Neural cell (in vitro differentiated cells): Measurements from ENCODE around the gene KCNQ5. TPM values are rescaled to one million over a fixed set of nuclear protein-coding genes. Genes with fewer than 3 reads are reported as not detected.

ENCODE experiments used
- H2AFZ ChIP-seq: fragments of 200-600, 300-800 bp; sonication (generic), shearing (Covaris generic); 2 replicates; pipeline ENCODE4 v1.6.0; 2014; ENCODE audit warnings: low read depth, mild to moderate bottlenecking, antibody characterized with exemption, low read length, moderate library complexity
- H3F3A ChIP-seq: fragments of 200-600 bp; shearing (Covaris generic); 2 replicates; pipeline ENCODE4 v1.6.1; 2016; ENCODE audit warnings: mild to moderate bottlenecking, moderate library complexity, mixed read lengths, antibody characterized with exemption, low read length; ENCODE audit not compliant: insufficient read depth, poor library complexity, severe bottlenecking
- H3K27ac ChIP-seq: fragments of 200-600, 300-800 bp; sonication (generic), shearing (Covaris generic); 2 replicates; pipeline ENCODE4 v1.5.1; 2014; ENCODE audit warnings: mild to moderate bottlenecking, low read length, moderate library complexity
- H3K27me3 ChIP-seq: fragments of 300-800, 200-600 bp; sonication (generic), shearing (Covaris generic); 2 replicates; pipeline ENCODE4 v1.6.0; 2014; ENCODE audit warnings: mild to moderate bottlenecking, low read depth, low read length, moderate library complexity; ENCODE audit not compliant: insufficient read depth
- H3K36me3 ChIP-seq: fragments of 300-800, 200-600 bp; sonication (generic), shearing (Covaris generic); 2 replicates; pipeline ENCODE4 v1.5.1; 2014; ENCODE audit warnings: mild to moderate bottlenecking, antibody characterized with exemption, low read length, moderate library complexity; ENCODE audit not compliant: insufficient read depth
- H3K4me2 ChIP-seq: fragments of 300-800, 200-600 bp; sonication (generic), shearing (Covaris generic); 2 replicates; pipeline ENCODE4 v1.6.0; 2014; ENCODE audit warnings: mild to moderate bottlenecking, low read length
- H3K4me3 ChIP-seq: fragments of 300-800, 200-600 bp; sonication (generic), shearing (Covaris generic); 2 replicates; pipeline ENCODE4 v1.5.1; 2014; ENCODE audit warnings: mild to moderate bottlenecking, low read length, moderate library complexity
- H3K79me2 ChIP-seq: fragments of 200-600 bp; shearing (Covaris generic); replicated peaks from 2 replicates; pipeline ENCODE4 v1.6.0; 2014; ENCODE audit warnings: mild to moderate bottlenecking, low read length, moderate library complexity; ENCODE audit not compliant: insufficient read depth
- H3K9ac ChIP-seq: fragments of 300-800, 200-600 bp; sonication (generic), shearing (Covaris generic); 2 replicates; pipeline ENCODE4 v1.6.1; 2016; ENCODE audit warnings: mild to moderate bottlenecking, low read length, mixed read lengths
- H3K9me2 ChIP-seq: fragments of 200-600 bp; shearing (Covaris generic); 2 replicates; pipeline ENCODE4 v1.6.1; 2016; ENCODE audit warnings: mild to moderate bottlenecking, low read length, mixed read lengths; ENCODE audit not compliant: insufficient read depth
- H3K9me3 ChIP-seq: fragments of 200-600, 300-800 bp; sonication (generic), shearing (Covaris generic); 2 replicates; pipeline ENCODE4 v1.6.1; 2016; ENCODE audit warnings: mild to moderate bottlenecking, mixed run types, low read length, moderate library complexity, mixed read lengths
- H4K20me1 ChIP-seq: fragments of 200-600 bp; shearing (Covaris generic); 2 replicates; pipeline ENCODE4 v1.6.1; 2016; ENCODE audit warnings: mild to moderate bottlenecking, mixed run types; ENCODE audit not compliant: insufficient read depth
- EP300 ChIP-seq: fragments of 450-650 bp; conservative IDR thresholded peaks from 2 replicates; pipeline ENCODE4 v1.6.1; 2014; ENCODE audit warnings: antibody characterized with exemption, mild to moderate bottlenecking, moderate library complexity; ENCODE audit not compliant: poor library complexity, severe bottlenecking
- EZH2 ChIP-seq: fragments of 200-600, 300-800 bp; shearing (Covaris generic), sonication (generic); IDR thresholded peaks from 2 replicates; pipeline ENCODE4 v1.6.1; 2014; ENCODE audit warnings: antibody characterized with exemption, low read length, borderline replicate concordance, mild to moderate bottlenecking; ENCODE audit not compliant: insufficient read depth, poor library complexity, severe bottlenecking
- MXI1 ChIP-seq: fragments of 450-650 bp; conservative IDR thresholded peaks from 2 replicates; pipeline ENCODE4 v1.6.1; 2014; ENCODE audit warnings: antibody characterized with exemption, mild to moderate bottlenecking; ENCODE audit not compliant: poor library complexity, severe bottlenecking
- POLR2AphosphoS5 ChIP-seq: IDR thresholded peaks from 2 replicates; pipeline ENCODE4 v1.6.1; 2012
- RAD21 ChIP-seq: fragments of 450-650 bp; conservative IDR thresholded peaks from 2 replicates; pipeline ENCODE4 v1.6.1; 2014; ENCODE audit warnings: antibody characterized with exemption, mild to moderate bottlenecking, moderate library complexity
- SMC3 ChIP-seq: fragments of 450-650 bp; conservative IDR thresholded peaks from 2 replicates; pipeline ENCODE4 v1.6.1; 2014; ENCODE audit warnings: antibody characterized with exemption, mild to moderate bottlenecking, moderate library complexity; ENCODE audit not compliant: poor library complexity
- TAF1 ChIP-seq: IDR thresholded peaks from 2 replicates; pipeline ENCODE4 v1.6.1; 2012; ENCODE audit warnings: low read depth
- polyA plus RNA-seq: library from polyadenylated mRNA; depleted of rRNA; stranded (reverse); fragments of >200 nt; gene quantifications from 2 replicates; pipeline ENCODE4 v1.2.3, GENCODE V29; 2014
- TF ChIP-seq, protein P1 (sequence below): IDR thresholded peaks from 2 replicates; pipeline ENCODE4 v1.6.1; 2012; ENCODE audit warnings: borderline replicate concordance
- TF ChIP-seq, protein P2 (sequence below): fragments of 450-650 bp; IDR thresholded peaks from 2 replicates; pipeline ENCODE4 v1.5.1; 2014; ENCODE audit warnings: antibody characterized with exemption, mild to moderate bottlenecking, moderate library complexity; ENCODE audit not compliant: poor library complexity, severe bottlenecking

KCNQ5 gene
- polyA plus RNA-seq, 1 donor from 2014 or later, result 0.30 TPM

DNA sequence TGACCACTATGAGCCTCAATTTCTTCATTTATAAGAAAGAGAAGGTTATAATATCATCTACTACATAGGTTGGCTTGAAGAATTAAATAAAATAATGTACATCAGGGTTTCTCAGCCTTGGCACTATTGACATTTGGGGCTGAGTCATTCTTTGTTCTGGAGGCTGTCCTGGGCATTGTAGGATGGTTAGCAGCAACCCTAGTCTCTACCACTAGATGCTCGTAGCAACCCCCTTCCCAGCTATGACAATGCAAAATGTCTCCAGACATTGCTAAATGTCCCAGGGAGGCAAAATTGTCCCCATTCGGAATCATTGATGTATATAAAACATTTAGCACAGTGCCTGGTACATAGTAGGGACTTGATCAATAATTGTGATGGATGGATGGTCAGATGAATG lies 451.4 kb downstream of the KCNQ5 start:
- no peak overlapping the region for H3K4me2 ChIP-seq
- H3K9me3 ChIP-seq, result no peaks in the 10 kb centered on the region
- no peaks in the 10 kb centered on the region for H3K27me3 ChIP-seq
- H3K9me2 ChIP-seq, result no peaks in the 10 kb centered on the region
- no peaks in the 10 kb centered on the region for H4K20me1 ChIP-seq
- H3K79me2 ChIP-seq, result no peaks in the 10 kb centered on the region
- no peaks in the 10 kb centered on the region for H3K36me3 ChIP-seq
- TF ChIP-seq, protein P1, sequence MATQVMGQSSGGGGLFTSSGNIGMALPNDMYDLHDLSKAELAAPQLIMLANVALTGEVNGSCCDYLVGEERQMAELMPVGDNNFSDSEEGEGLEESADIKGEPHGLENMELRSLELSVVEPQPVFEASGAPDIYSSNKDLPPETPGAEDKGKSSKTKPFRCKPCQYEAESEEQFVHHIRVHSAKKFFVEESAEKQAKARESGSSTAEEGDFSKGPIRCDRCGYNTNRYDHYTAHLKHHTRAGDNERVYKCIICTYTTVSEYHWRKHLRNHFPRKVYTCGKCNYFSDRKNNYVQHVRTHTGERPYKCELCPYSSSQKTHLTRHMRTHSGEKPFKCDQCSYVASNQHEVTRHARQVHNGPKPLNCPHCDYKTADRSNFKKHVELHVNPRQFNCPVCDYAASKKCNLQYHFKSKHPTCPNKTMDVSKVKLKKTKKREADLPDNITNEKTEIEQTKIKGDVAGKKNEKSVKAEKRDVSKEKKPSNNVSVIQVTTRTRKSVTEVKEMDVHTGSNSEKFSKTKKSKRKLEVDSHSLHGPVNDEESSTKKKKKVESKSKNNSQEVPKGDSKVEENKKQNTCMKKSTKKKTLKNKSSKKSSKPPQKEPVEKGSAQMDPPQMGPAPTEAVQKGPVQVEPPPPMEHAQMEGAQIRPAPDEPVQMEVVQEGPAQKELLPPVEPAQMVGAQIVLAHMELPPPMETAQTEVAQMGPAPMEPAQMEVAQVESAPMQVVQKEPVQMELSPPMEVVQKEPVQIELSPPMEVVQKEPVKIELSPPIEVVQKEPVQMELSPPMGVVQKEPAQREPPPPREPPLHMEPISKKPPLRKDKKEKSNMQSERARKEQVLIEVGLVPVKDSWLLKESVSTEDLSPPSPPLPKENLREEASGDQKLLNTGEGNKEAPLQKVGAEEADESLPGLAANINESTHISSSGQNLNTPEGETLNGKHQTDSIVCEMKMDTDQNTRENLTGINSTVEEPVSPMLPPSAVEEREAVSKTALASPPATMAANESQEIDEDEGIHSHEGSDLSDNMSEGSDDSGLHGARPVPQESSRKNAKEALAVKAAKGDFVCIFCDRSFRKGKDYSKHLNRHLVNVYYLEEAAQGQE, result no peak
- TF ChIP-seq, protein P2, sequence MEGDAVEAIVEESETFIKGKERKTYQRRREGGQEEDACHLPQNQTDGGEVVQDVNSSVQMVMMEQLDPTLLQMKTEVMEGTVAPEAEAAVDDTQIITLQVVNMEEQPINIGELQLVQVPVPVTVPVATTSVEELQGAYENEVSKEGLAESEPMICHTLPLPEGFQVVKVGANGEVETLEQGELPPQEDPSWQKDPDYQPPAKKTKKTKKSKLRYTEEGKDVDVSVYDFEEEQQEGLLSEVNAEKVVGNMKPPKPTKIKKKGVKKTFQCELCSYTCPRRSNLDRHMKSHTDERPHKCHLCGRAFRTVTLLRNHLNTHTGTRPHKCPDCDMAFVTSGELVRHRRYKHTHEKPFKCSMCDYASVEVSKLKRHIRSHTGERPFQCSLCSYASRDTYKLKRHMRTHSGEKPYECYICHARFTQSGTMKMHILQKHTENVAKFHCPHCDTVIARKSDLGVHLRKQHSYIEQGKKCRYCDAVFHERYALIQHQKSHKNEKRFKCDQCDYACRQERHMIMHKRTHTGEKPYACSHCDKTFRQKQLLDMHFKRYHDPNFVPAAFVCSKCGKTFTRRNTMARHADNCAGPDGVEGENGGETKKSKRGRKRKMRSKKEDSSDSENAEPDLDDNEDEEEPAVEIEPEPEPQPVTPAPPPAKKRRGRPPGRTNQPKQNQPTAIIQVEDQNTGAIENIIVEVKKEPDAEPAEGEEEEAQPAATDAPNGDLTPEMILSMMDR, result no peak
- TF ChIP-seq MXI1 (no peak), POLR2AphosphoS5 (no peak), EZH2 (no peak), SMC3 (no peak), EP300 (no peak), RAD21 (no peak), TAF1 (no peak)
- H3F3A ChIP-seq, result no peaks in the 10 kb centered on the region
- H2AFZ ChIP-seq, result no peak overlapping the region
- H3K4me3 ChIP-seq, result no peak overlapping the region
- H3K9ac ChIP-seq, result no peak overlapping the region
- no peak overlapping the region for H3K27ac ChIP-seq

DNA sequence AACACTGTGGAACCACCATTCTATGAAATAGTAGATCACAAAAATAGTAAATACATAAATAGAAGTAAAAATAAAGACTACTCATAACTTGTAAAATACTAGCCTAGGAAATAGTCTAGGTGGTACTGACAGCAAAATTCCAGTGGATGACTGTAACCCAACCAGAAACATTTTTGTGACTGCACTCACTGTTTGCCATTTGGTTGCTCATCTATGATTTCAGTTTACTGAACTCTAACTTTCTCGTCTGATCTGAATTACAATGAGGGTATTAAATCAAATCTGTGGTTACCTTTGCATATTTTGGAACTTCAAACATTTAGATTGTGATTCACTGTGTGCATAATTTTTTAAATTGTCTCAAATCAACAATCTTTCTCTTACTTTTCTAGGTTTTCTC lies 452.3 kb downstream of the KCNQ5 start:
- H3K27ac ChIP-seq, result no peak overlapping the region
- H3F3A ChIP-seq, result no peaks in the 10 kb centered on the region
- no peaks in the 10 kb centered on the region for H3K9me3 ChIP-seq
- H3K9me2 ChIP-seq, result no peaks in the 10 kb centered on the region
- H2AFZ ChIP-seq, result no peak overlapping the region
- TF ChIP-seq POLR2AphosphoS5 (no peak), TAF1 (no peak), SMC3 (no peak), EP300 (no peak), MXI1 (no peak), RAD21 (no peak)
- TF ChIP-seq, protein P2, result no peak
- no peak overlapping the region for H3K4me3 ChIP-seq
- no peak overlapping the region for H3K4me2 ChIP-seq
- H4K20me1 ChIP-seq, result no peaks in the 10 kb centered on the region
- no peak overlapping the region for H3K9ac ChIP-seq
- no peaks in the 10 kb centered on the region for H3K27me3 ChIP-seq
- H3K36me3 ChIP-seq, result no peaks in the 10 kb centered on the region
- H3K79me2 ChIP-seq, result no peaks in the 10 kb centered on the region
